ENCODE measurements around the gene RMND5B. TPM values are rescaled to one million over a fixed set of nuclear protein-coding genes. Genes with fewer than 3 reads are reported as not detected.

RMND5B gene
- polyA plus RNA-seq, 1 of the 3 experiments (the other 2 are of a cell fraction) = 42.8 TPM

- Histone ChIP-seq H3K9me3 (no peaks in the 10 kb centered on the region), H3K9ac (no peak overlapping the region), H3K79me2 (ENCODE audit: insufficient read depth) (no peaks in the 10 kb centered on the region), H3K4me2 (no peak overlapping the region), H3K9me2 (no peaks in the 10 kb centered on the region), H3K4me3 (ENCODE audit: low read depth in 2 of 2, low read length in 1 of 2) (no peak overlapping the region), H3F3A (replicated peaks; ENCODE audit: insufficient read depth) (no peaks in the 10 kb centered on the region), H4K20me1 (ENCODE audit: insufficient read depth) (no peaks in the 10 kb centered on the region), H3K27me3 (ENCODE audit: insufficient read depth) (no peaks in the 10 kb centered on the region; the same call in 1 of the 2 replicates), H2AFZ (ENCODE audit: low read depth) (no peak overlapping the region), H3K36me3 (replicated peaks in 1 of 2; ENCODE audit: control insufficient read depth in 1 of 2, insufficient read depth in 2 of 2, low read length in 1 of 2) (no peaks in the 10 kb centered on the region), H3K4me1 (ENCODE audit: control insufficient read depth in 1 of 2, insufficient read depth in 2 of 2, low read depth in 1 of 2, low read length in 1 of 2) (no peaks in the 10 kb centered on the region), H3K27ac (ENCODE audit: low read depth in 2 of 2, low read length in 1 of 2) (no peak overlapping the region)
- CTCF ChIA-PET = no interaction called here
- POLR2A ChIA-PET = no interaction called here
- DNase-seq = no peak
- TF ChIP-seq POLR2AphosphoS5 (IDR thresholded peaks at IDR 0.05; ENCODE audit: low read depth, low read length) = no peak
- TF ChIP-seq ZBTB33 (IDR thresholded peaks at IDR 0.05; ENCODE audit: borderline replicate concordance, low read depth) = no peak
- no peak for TF ChIP-seq PBX3 (IDR thresholded peaks at IDR 0.05)
- TF ChIP-seq ELF1 (IDR thresholded peaks at IDR 0.05) = no peak
- no peak for TF ChIP-seq CTCF (IDR thresholded peaks at IDR 0.05)
- TF ChIP-seq TEAD4 (IDR thresholded peaks at IDR 0.05; ENCODE audit: borderline replicate concordance, insufficient read depth) = no peak
- TF ChIP-seq IRF3 (IDR thresholded peaks at IDR 0.05; ENCODE audit: low read depth, low read length) = no peak
- TF ChIP-seq TAF1 (IDR thresholded peaks at IDR 0.05; ENCODE audit: borderline replicate concordance, low read depth, low read length) = no peak
- no peak for TF ChIP-seq RXRA (IDR thresholded peaks at IDR 0.05; ENCODE audit: borderline replicate concordance, low read depth)
- no peak for TF ChIP-seq USF2 (IDR thresholded peaks at IDR 0.05; ENCODE audit: borderline replicate concordance, low read depth, low read length)
- TF ChIP-seq MXI1 (IDR thresholded peaks at IDR 0.05; ENCODE audit: low read depth, low read length) = no peak
- TF ChIP-seq FOSL2 (IDR thresholded peaks at IDR 0.05; ENCODE audit: borderline replicate concordance, low read depth) = no peak
- TF ChIP-seq EP300 (IDR thresholded peaks at IDR 0.05; ENCODE audit: borderline replicate concordance in 1 of 2, low read depth in 1 of 2, low read length in 1 of 2) = no peak
- WGBS (ENCODE audit: low lambda C conversion rate) = 60% methylated on average over 2 of the region's 2 CpGs
These were observed 61.4 kb downstream of the RMND5B start for GRCh38 chr5:178192244-178192643.
